ENCODE measurements around the gene UXS1.

The UXS1 gene

DNA sequence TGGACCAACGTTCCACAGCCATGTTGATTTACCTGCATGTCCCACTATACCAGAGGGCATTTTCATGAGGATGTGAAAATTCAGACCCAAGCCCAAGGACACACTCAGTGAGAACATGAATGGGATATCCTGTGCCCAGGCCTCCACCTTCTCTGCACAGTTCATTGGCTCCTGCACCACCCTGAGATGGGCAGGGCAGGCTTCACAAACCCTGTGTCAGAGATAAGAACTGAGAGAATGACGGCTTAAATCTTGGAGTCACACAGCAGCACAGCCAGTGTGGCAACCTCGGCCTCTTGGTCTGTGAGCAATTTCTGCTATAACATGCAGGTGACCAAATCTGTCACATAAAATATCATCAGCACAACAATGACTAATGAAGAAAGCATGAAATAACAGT, 71.9 kb downstream of the UXS1 start:
- Histone ChIP-seq H3K4me1 (ENCODE audit: insufficient read depth, low read length) (no peaks in the 10 kb centered on the region), H3K9me3 (ENCODE audit: insufficient read depth, low read length, severe bottlenecking) (no peaks in the 10 kb centered on the region), H3K27ac (ENCODE audit: low read length) (no peak overlapping the region), H3K4me2 (ENCODE audit: insufficient read depth, low read length) (no peak overlapping the region), H3K27me3 (ENCODE audit: insufficient read depth, low read length, poor library complexity) (no peaks in the 10 kb centered on the region), H3K79me2 (ENCODE audit: insufficient read depth, low read length) (peaks cover 27% of the 10 kb centered on the region), H3K9ac (ENCODE audit: low read depth, low read length) (no peak overlapping the region), H3K36me3 (ENCODE audit: insufficient read depth, low read length) (peaks cover 91% of the 10 kb centered on the region), H3K4me3 (ENCODE audit: low read depth in 1 of 2, low read length in 2 of 2) (no peak overlapping the region), H4K20me1 (ENCODE audit: insufficient read depth, low read length) (peaks cover 9% of the 10 kb centered on the region; the same call in 1 of the 2 replicates), H2AFZ (ENCODE audit: low read depth, low read length) (no peak overlapping the region)
- DNase-seq = no peak
- ATAC-seq (ENCODE audit: insufficient read depth, low read depth) = no peak
- TF ChIP-seq, protein P1, sequence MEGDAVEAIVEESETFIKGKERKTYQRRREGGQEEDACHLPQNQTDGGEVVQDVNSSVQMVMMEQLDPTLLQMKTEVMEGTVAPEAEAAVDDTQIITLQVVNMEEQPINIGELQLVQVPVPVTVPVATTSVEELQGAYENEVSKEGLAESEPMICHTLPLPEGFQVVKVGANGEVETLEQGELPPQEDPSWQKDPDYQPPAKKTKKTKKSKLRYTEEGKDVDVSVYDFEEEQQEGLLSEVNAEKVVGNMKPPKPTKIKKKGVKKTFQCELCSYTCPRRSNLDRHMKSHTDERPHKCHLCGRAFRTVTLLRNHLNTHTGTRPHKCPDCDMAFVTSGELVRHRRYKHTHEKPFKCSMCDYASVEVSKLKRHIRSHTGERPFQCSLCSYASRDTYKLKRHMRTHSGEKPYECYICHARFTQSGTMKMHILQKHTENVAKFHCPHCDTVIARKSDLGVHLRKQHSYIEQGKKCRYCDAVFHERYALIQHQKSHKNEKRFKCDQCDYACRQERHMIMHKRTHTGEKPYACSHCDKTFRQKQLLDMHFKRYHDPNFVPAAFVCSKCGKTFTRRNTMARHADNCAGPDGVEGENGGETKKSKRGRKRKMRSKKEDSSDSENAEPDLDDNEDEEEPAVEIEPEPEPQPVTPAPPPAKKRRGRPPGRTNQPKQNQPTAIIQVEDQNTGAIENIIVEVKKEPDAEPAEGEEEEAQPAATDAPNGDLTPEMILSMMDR (IDR thresholded peaks at IDR 0.05; ENCODE audit: borderline replicate concordance, extremely low read depth, low read length, poor library complexity, severe bottlenecking) = no peak
- TF ChIP-seq EZH2 (IDR thresholded peaks at IDR 0.05; ENCODE audit: borderline replicate concordance, low read depth, low read length, severe bottlenecking) = no peak

DNA sequence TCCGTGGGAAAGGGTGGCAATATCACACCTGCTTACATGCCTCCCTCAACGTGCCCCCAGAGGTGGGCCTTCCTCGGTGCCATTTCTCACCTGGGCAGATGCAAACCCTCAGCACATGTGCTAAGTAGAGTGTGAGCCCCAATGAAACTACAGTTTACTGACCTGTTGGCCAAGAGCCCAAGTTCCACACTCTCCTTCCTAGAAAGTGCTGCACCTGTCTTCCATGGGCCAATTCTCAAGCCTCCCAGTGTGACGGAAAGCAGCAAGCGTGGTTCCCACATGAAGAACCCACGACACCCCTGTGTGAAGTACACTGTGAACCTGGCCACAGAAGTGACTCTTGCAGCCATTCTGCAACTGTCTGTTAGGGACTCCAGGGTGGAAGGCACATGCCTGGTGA, 73.7 kb downstream of the UXS1 start:
- TF ChIP-seq EZH2 (IDR thresholded peaks at IDR 0.05; ENCODE audit: borderline replicate concordance, low read depth, low read length, severe bottlenecking) = no peak
- TF ChIP-seq, protein P1 (IDR thresholded peaks at IDR 0.05; ENCODE audit: borderline replicate concordance, extremely low read depth, low read length, poor library complexity, severe bottlenecking) = no peak
- H2AFZ ChIP-seq (ENCODE audit: low read depth, low read length) = no peak overlapping the region
- H3K9me3 ChIP-seq (ENCODE audit: insufficient read depth, low read length, severe bottlenecking) = no peaks in the 10 kb centered on the region
- DNase-seq (no peak), ATAC-seq (ENCODE audit: insufficient read depth, low read depth) (no peak)
- H3K4me3 ChIP-seq (ENCODE audit: low read depth in 1 of 2, low read length in 2 of 2) = no peak overlapping the region
- no peaks in the 10 kb centered on the region for H3K4me1 ChIP-seq (ENCODE audit: insufficient read depth, low read length)
- H4K20me1 ChIP-seq (ENCODE audit: insufficient read depth, low read length) = peaks cover 9% of the 10 kb centered on the region
- H3K36me3 ChIP-seq (ENCODE audit: insufficient read depth, low read length) = peaks cover 91% of the 10 kb centered on the region
- no peak overlapping the region for H3K4me2 ChIP-seq (ENCODE audit: insufficient read depth, low read length)
- no peak overlapping the region for H3K9ac ChIP-seq (ENCODE audit: low read depth, low read length)
- H3K27ac ChIP-seq (ENCODE audit: low read length) = peak overlapping the region; percentile 22; the same call in 1 of the 2 replicates
- H3K27me3 ChIP-seq (ENCODE audit: insufficient read depth, low read length, poor library complexity) = no peaks in the 10 kb centered on the region
- H3K79me2 ChIP-seq (ENCODE audit: insufficient read depth, low read length) = peaks cover 23% of the 10 kb centered on the region

DNA sequence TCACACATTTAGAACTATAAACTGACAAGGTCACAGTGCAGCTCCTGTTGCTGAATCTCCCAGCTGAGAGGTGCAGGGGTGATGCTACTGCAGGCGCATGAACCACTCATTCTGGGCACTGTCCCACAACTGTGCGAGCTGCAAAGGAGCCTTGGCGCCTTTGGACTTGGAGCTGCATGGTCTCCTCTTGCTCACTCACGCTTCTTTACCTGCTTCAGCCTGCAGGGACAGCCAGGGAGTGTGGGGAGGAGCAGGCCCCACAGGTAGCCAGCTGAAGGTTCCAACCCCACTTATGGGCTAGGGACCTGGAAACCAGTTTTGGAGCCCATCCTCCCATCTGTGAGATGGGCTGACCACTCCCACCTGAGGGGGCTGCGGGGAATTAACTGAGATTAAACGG, 75.0 kb downstream of the UXS1 start:
- DNase-seq (no peak), ATAC-seq (ENCODE audit: insufficient read depth, low read depth) (no peak)
- no peaks in the 10 kb centered on the region for H3K4me1 ChIP-seq (ENCODE audit: insufficient read depth, low read length)
- no peak overlapping the region for H3K4me2 ChIP-seq (ENCODE audit: insufficient read depth, low read length)
- peaks cover 15% of the 10 kb centered on the region for H4K20me1 ChIP-seq (ENCODE audit: insufficient read depth, low read length)
- H3K27me3 ChIP-seq (ENCODE audit: insufficient read depth, low read length, poor library complexity) = no peaks in the 10 kb centered on the region
- H3K79me2 ChIP-seq (ENCODE audit: insufficient read depth, low read length) = peaks cover 31% of the 10 kb centered on the region
- peaks cover 94% of the 10 kb centered on the region for H3K36me3 ChIP-seq (ENCODE audit: insufficient read depth, low read length)
- H3K4me3 ChIP-seq (ENCODE audit: low read depth in 1 of 2, low read length in 2 of 2) = no peak overlapping the region
- no peak overlapping the region for H3K27ac ChIP-seq (ENCODE audit: low read length)
- no peak overlapping the region for H2AFZ ChIP-seq (ENCODE audit: low read depth, low read length)
- no peak for TF ChIP-seq EZH2 (IDR thresholded peaks at IDR 0.05; ENCODE audit: borderline replicate concordance, low read depth, low read length, severe bottlenecking)
- TF ChIP-seq, protein P1 (IDR thresholded peaks at IDR 0.05; ENCODE audit: borderline replicate concordance, extremely low read depth, low read length, poor library complexity, severe bottlenecking) = no peak
- no peaks in the 10 kb centered on the region for H3K9me3 ChIP-seq (ENCODE audit: insufficient read depth, low read length, severe bottlenecking)
- H3K9ac ChIP-seq (ENCODE audit: low read depth, low read length) = no peak overlapping the region

Measured in DND-41 (cell line).